SU-DHL-6 (cell line): ENCODE measurements around the gene SULF2.

Source experiments
- H2AFZ ChIP-seq: fragments of 200-600 bp; sonication (generic); 2 replicates; pipeline ENCODE4 v1.6.1; 2014; ENCODE audit warnings: low read depth, mild to moderate bottlenecking, moderate library complexity, mixed read lengths, antibody characterized with exemption, low read length; ENCODE audit not compliant: severe bottlenecking
- H3F3A ChIP-seq: fragments of 200-600 bp; shearing (Covaris generic); 2 replicates; pipeline ENCODE4 v1.6.0; 2016; ENCODE audit warnings: antibody characterized with exemption, mild to moderate bottlenecking; ENCODE audit not compliant: insufficient read depth
- H3K27ac ChIP-seq: fragments of 200-600 bp; sonication (generic); 2 replicates; pipeline ENCODE4 v1.5.1; 2016; ENCODE audit warnings: low read depth, mild to moderate bottlenecking, low read length, moderate library complexity, mixed read lengths
- H3K27me3 ChIP-seq: fragments of 200-600 bp; sonication (generic), shearing (Covaris generic); 2 replicates; pipeline ENCODE4 v1.6.0; 2014; ENCODE audit warnings: mild to moderate bottlenecking, low read length
- H3K36me3 ChIP-seq: fragments of 200-600 bp; sonication (generic); 2 replicates; pipeline ENCODE4 v1.6.1; 2014; ENCODE audit warnings: mild to moderate bottlenecking, low read length, mixed read lengths
- H3K4me2 ChIP-seq: fragments of 300-600, 200-600 bp; shearing (Covaris generic), sonication (generic); 2 replicates; pipeline ENCODE4 v1.6.0; 2014; ENCODE audit warnings: low read length, low read depth, mild to moderate bottlenecking; ENCODE audit not compliant: poor library complexity, severe bottlenecking
- H3K4me3 ChIP-seq: fragments of 200-600 bp; sonication (generic); 2 replicates; pipeline ENCODE4 v1.5.1; 2014; ENCODE audit warnings: antibody characterized with exemption, low read length, mild to moderate bottlenecking, mixed read lengths; ENCODE audit not compliant: insufficient read depth, poor library complexity, severe bottlenecking
- H3K79me2 ChIP-seq: fragments of 200-600 bp; sonication (generic); 2 replicates; pipeline ENCODE4 v1.6.1; 2014; ENCODE audit warnings: mild to moderate bottlenecking, low read length, moderate library complexity; ENCODE audit not compliant: insufficient read depth
- H3K9ac ChIP-seq: fragments of 200-600 bp; sonication (generic); 2 replicates; pipeline ENCODE4 v1.7.0; 2014; ENCODE audit warnings: mild to moderate bottlenecking, low read length
- H3K9me2 ChIP-seq: fragments of 200-600 bp; sonication (generic); replicated peaks from 2 replicates; pipeline ENCODE4 v1.6.1; 2014; ENCODE audit warnings: low read length; ENCODE audit not compliant: insufficient read depth
- H3K9me3 ChIP-seq: fragments of 200-600 bp; sonication (generic); 2 replicates; pipeline ENCODE4 v1.6.1; 2014; ENCODE audit warnings: low read length, mixed read lengths; ENCODE audit not compliant: insufficient read depth
- H4K20me1 ChIP-seq: fragments of 200-600 bp; sonication (generic); 2 replicates; pipeline ENCODE4 v1.6.1; 2014; ENCODE audit warnings: low read depth, mild to moderate bottlenecking, antibody characterized with exemption, low read length, moderate library complexity, mixed read lengths
- EZH2phosphoT487 ChIP-seq: fragments of 200-600 bp; sonication (generic), shearing (Covaris generic); conservative IDR thresholded peaks from 2 replicates; pipeline ENCODE4 v1.6.1; 2018; ENCODE audit warnings: mild to moderate bottlenecking, antibody characterized with exemption, low read length, moderate library complexity, mixed read lengths
- TF ChIP-seq, protein P1 (sequence below): fragments of 200-600 bp; sonication (generic); IDR thresholded peaks from one replicate; pipeline ENCODE4 v1.5.1; 2017; ENCODE audit warnings: antibody characterized with exemption, mild to moderate bottlenecking, low read length, moderate library complexity; ENCODE audit not compliant: insufficient read depth, poor library complexity, severe bottlenecking

Gene SULF2

GRCh38 chr20:47720636-47721427 lies 64.4 kb downstream of the SULF2 start:
- Histone ChIP-seq H3K9me2 (no peaks in the 10 kb centered on the region), H3F3A (no peaks in the 10 kb centered on the region), H3K9ac (no peak overlapping the region), H3K79me2 (no peaks in the 10 kb centered on the region), H3K9me3 (no peaks in the 10 kb centered on the region), H2AFZ (no peak overlapping the region), H3K36me3 (no peaks in the 10 kb centered on the region), H4K20me1 (no peaks in the 10 kb centered on the region), H3K27ac (no peak overlapping the region), H3K4me2 (no peak overlapping the region), H3K4me3 (no peak overlapping the region), H3K27me3 (no peaks in the 10 kb centered on the region)
- no peak for TF ChIP-seq EZH2phosphoT487
- TF ChIP-seq, protein P1, sequence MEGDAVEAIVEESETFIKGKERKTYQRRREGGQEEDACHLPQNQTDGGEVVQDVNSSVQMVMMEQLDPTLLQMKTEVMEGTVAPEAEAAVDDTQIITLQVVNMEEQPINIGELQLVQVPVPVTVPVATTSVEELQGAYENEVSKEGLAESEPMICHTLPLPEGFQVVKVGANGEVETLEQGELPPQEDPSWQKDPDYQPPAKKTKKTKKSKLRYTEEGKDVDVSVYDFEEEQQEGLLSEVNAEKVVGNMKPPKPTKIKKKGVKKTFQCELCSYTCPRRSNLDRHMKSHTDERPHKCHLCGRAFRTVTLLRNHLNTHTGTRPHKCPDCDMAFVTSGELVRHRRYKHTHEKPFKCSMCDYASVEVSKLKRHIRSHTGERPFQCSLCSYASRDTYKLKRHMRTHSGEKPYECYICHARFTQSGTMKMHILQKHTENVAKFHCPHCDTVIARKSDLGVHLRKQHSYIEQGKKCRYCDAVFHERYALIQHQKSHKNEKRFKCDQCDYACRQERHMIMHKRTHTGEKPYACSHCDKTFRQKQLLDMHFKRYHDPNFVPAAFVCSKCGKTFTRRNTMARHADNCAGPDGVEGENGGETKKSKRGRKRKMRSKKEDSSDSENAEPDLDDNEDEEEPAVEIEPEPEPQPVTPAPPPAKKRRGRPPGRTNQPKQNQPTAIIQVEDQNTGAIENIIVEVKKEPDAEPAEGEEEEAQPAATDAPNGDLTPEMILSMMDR, result no peak

DNA sequence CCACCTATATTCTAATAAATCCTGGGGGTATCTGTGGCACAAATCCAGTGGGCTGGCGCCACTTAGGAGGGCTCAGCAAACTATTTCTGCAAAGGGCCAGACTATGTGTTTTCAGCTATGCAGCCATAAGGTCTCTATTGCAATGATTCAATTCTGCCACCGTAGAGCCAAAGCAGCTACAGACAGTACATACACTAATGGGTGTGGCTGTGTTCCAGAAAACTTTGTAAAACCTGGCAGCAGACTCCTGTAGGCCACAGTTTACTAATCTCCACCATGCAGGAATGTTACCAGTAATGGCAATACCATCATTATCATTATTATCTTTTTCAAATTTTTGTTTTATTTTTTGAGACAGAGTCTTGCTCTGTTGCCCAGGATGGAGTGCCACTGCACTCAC lies 65.7 kb downstream of the SULF2 start:
- Histone ChIP-seq H3K9me3 (no peaks in the 10 kb centered on the region), H3K9ac (no peak overlapping the region), H3K27me3 (no peaks in the 10 kb centered on the region), H3K4me3 (no peak overlapping the region), H3K9me2 (no peaks in the 10 kb centered on the region), H3F3A (no peaks in the 10 kb centered on the region), H3K79me2 (no peaks in the 10 kb centered on the region), H3K27ac (no peak overlapping the region), H3K4me2 (no peak overlapping the region), H2AFZ (no peak overlapping the region), H3K36me3 (no peaks in the 10 kb centered on the region), H4K20me1 (no peaks in the 10 kb centered on the region)
- TF ChIP-seq, protein P1, result no peak
- TF ChIP-seq EZH2phosphoT487, result no peak

DNA sequence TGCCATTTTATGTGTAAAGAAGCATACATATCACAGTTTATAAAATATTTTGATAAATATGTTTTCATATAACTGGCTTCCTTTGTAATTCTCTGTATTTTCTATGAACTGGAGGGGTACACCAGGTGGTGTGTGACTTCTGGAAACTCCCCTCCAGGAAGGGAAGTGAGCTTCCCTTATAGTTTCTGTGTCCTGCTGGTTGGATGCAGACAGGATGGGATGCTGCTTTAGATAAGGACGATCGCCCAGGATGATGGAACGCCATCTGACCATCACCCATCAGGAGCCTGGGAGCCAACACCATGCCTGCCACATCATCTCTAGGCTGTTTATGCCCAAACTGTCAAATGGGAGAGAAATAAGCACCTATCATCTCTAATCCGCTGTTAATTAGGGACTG lies 66.1 kb downstream of the SULF2 start:
- no peaks in the 10 kb centered on the region for H3K27me3 ChIP-seq
- H3K4me3 ChIP-seq, result no peak overlapping the region
- H3K9ac ChIP-seq, result no peak overlapping the region
- no peak overlapping the region for H2AFZ ChIP-seq
- H4K20me1 ChIP-seq, result no peaks in the 10 kb centered on the region
- H3K79me2 ChIP-seq, result no peaks in the 10 kb centered on the region
- TF ChIP-seq, protein P1, result no peak
- TF ChIP-seq EZH2phosphoT487, result no peak
- no peaks in the 10 kb centered on the region for H3K9me2 ChIP-seq
- no peak overlapping the region for H3K4me2 ChIP-seq
- no peaks in the 10 kb centered on the region for H3K9me3 ChIP-seq
- H3K36me3 ChIP-seq, result no peaks in the 10 kb centered on the region
- H3F3A ChIP-seq, result no peaks in the 10 kb centered on the region
- H3K27ac ChIP-seq, result no peak overlapping the region
